GM21619 (cell line): ENCODE results near the gene MTSS2.

ENCODE experiments used
- ATAC-seq: cut with Tn5 transposase; IDR thresholded peaks from one replicate; pipeline ENCODE4 v1.9.1; 2021; ENCODE audit not compliant: unreplicated experiment

The MTSS2 gene

GRCh38 chr16:70714581-70715054, 28.8 kb upstream of the MTSS2 start:
- ATAC-seq = no peak

GRCh38 chr16:70713824-70714223, 28.0 kb upstream of the MTSS2 start:
- ATAC-seq = no peak

- ATAC-seq = no peak
These were observed 27.5 kb upstream of the MTSS2 start for GRCh38 chr16:70713342-70713741.

- ATAC-seq = no peak
These were observed 27.1 kb upstream of the MTSS2 start for GRCh38 chr16:70712942-70713341.

GRCh38 chr16:70712359-70712758, 26.5 kb upstream of the MTSS2 start:
- no peak for ATAC-seq

GRCh38 chr16:70711211-70712031, 25.6 kb upstream of the MTSS2 start:
- ATAC-seq = no peak

GRCh38 chr16:70710422-70711210, 24.8 kb upstream of the MTSS2 start:
- no peak for ATAC-seq

- ATAC-seq = no peak
These were observed 24.1 kb upstream of the MTSS2 start for GRCh38 chr16:70709942-70710341.

- ATAC-seq = no peak
These were observed 23.6 kb upstream of the MTSS2 start for GRCh38 chr16:70709457-70709856.

GRCh38 chr16:70708366-70709246, 22.8 kb upstream of the MTSS2 start:
- ATAC-seq = no peak

- no peak for ATAC-seq
These were observed 21.2 kb upstream of the MTSS2 start for GRCh38 chr16:70706948-70707465.

GRCh38 chr16:70705056-70705455, 19.2 kb upstream of the MTSS2 start:
- no peak for ATAC-seq

- no peak for ATAC-seq
These were observed 18.7 kb upstream of the MTSS2 start for GRCh38 chr16:70704586-70704985.

GRCh38 chr16:70703835-70704381, 18.1 kb upstream of the MTSS2 start:
- no peak for ATAC-seq

- ATAC-seq = no peak
These were observed 17.4 kb upstream of the MTSS2 start for GRCh38 chr16:70703041-70703834.

GRCh38 chr16:70702624-70703023, 16.8 kb upstream of the MTSS2 start:
- ATAC-seq = no peak

- ATAC-seq = no peak
These were observed 16.1 kb upstream of the MTSS2 start for GRCh38 chr16:70701998-70702397.

- ATAC-seq = no peak
These were observed 15.7 kb upstream of the MTSS2 start for GRCh38 chr16:70701596-70701995.

GRCh38 chr16:70701036-70701435, 15.2 kb upstream of the MTSS2 start:
- ATAC-seq = no peak
